GM12875 (cell line): ENCODE measurements around the gene KRT16.
A peak's percentile ranks its signal among the peaks of the same experiment; 100 is the strongest.
"Not testable (repeated sequence)": the region's sequence is repeated elsewhere in the genome, so short reads cannot be mapped to it uniquely, and the experiment has no call there.

Source experiments
- H3K4me3 ChIP-seq: one replicate; pipeline ENCODE4 v1.5.1; 2011; ENCODE audit warnings: low read depth, low read length, control low read depth
- CTCF ChIP-seq: IDR thresholded peaks from 2 replicates; pipeline ENCODE4 v1.5.1; 2011; ENCODE audit warnings: low read depth, mild to moderate bottlenecking, control low read depth, inconsistent platforms, low read length, moderate library complexity, borderline replicate concordance; ENCODE audit not compliant: insufficient read depth

KRT16 gene

GRCh38 chr17:41650794-41651624 is 38.4 kb upstream of the KRT16 start:
- no peak for TF ChIP-seq CTCF
- H3K4me3 ChIP-seq: no peak overlapping the region

GRCh38 chr17:41649923-41650519 is 37.5 kb upstream of the KRT16 start:
- TF ChIP-seq CTCF: no peak

GRCh38 chr17:41648411-41649195 is 36.0 kb upstream of the KRT16 start:
- TF ChIP-seq CTCF: peak; percentile 97
- no peak overlapping the region for H3K4me3 ChIP-seq

More at GRCh38 chr17:41649923-41650519, 37.5 kb upstream of the KRT16 start:
- H3K4me3 ChIP-seq: no peak overlapping the region

- no peak overlapping the region for H3K4me3 ChIP-seq
- peak; percentile 96 for TF ChIP-seq CTCF
Observed at GRCh38 chr17:41647940-41648410, 35.4 kb upstream of the KRT16 start.

GRCh38 chr17:41647038-41647813 is 34.7 kb upstream of the KRT16 start:
- TF ChIP-seq CTCF: no peak
- H3K4me3 ChIP-seq: no peak overlapping the region

- TF ChIP-seq CTCF: no peak
- H3K4me3 ChIP-seq: no peak overlapping the region
Observed at GRCh38 chr17:41642252-41643156, 29.9 kb upstream of the KRT16 start.

- not testable (repeated sequence) for H3K4me3 ChIP-seq
Observed at GRCh38 chr17:41640596-41640995, 28.0 kb upstream of the KRT16 start.
